Neuronal stem cell (in vitro differentiated cells): ENCODE data around the gene NEDD1.
A peak's percentile ranks its signal among the peaks of the same experiment; 100 is the strongest.

ENCODE experiments used
- DNase-seq: peaks from one replicate; pipeline ENCODE4 v3.0.0-alpha.2; 2013; ENCODE audit warnings: low spot score
- H2AFZ ChIP-seq: one replicate; pipeline ENCODE4 v1.6.1; 2013; ENCODE audit warnings: mild to moderate bottlenecking, low read length, inconsistent platforms
- H2AK5ac ChIP-seq: 2 replicates; pipeline ENCODE4 v1.6.1; 2013; ENCODE audit warnings: low read depth, mild to moderate bottlenecking, inconsistent platforms, low read length, moderate library complexity, mixed read lengths
- H2BK120ac ChIP-seq: 2 replicates; pipeline ENCODE4 v1.6.1; 2013; ENCODE audit warnings: low read depth, mild to moderate bottlenecking, inconsistent platforms, low read length, moderate library complexity, mixed read lengths
- H2BK12ac ChIP-seq: one replicate; pipeline ENCODE4 v1.6.1; 2013; ENCODE audit warnings: low read length, inconsistent platforms
- H2BK15ac ChIP-seq: 2 replicates; pipeline ENCODE4 v1.6.1; 2013; ENCODE audit warnings: mild to moderate bottlenecking, low read length, inconsistent platforms, mixed read lengths
- H2BK5ac ChIP-seq: one replicate; pipeline ENCODE4 v1.6.1; 2013; ENCODE audit warnings: inconsistent platforms, mild to moderate bottlenecking, low read length, moderate library complexity
- H3K14ac ChIP-seq: one replicate; pipeline ENCODE4 v1.6.1; 2013; ENCODE audit warnings: low read length, inconsistent platforms
- H3K18ac ChIP-seq: 2 replicates; pipeline ENCODE4 v1.6.1; 2013; ENCODE audit warnings: low read length, inconsistent platforms
- H3K23ac ChIP-seq: 2 replicates; pipeline ENCODE4 v1.6.1; 2013; ENCODE audit warnings: low read depth, mild to moderate bottlenecking, mixed read lengths, low read length, inconsistent platforms; ENCODE audit not compliant: poor library complexity
- H3K27ac ChIP-seq: replicated peaks from 3 replicates; pipeline ENCODE4 v1.5.1; 2013; ENCODE audit warnings: low read length, inconsistent platforms
- H3K27me3 ChIP-seq, 3 experiments: 2 replicates each; pipeline ENCODE4 v1.6.1; 2013; ENCODE audit warnings: low read length in 3 of 3, mild to moderate bottlenecking in 2 of 3, inconsistent platforms in 1 of 3, low read depth in 1 of 3, mixed read lengths in 1 of 3, moderate library complexity in 1 of 3; ENCODE audit not compliant: control insufficient read depth in 3 of 3, insufficient read depth in 3 of 3
- H3K36me3 ChIP-seq, 2 donors: replicated peaks in 1 of 2; 2 replicates each; pipeline ENCODE4 v1.6.1; 2013; ENCODE audit warnings: low read length in 2 of 2; ENCODE audit not compliant: control insufficient read depth in 2 of 2, insufficient read depth in 2 of 2
- H3K4ac ChIP-seq: 2 replicates; pipeline ENCODE4 v1.6.1; 2013; ENCODE audit warnings: inconsistent platforms, mild to moderate bottlenecking, low read length, moderate library complexity
- H3K4me1 ChIP-seq, 2 donors: 1 replicate in 1 of 2; 2 replicates in 1 of 2; pipeline ENCODE4 v1.6.1; 2013; ENCODE audit warnings: low read length in 2 of 2, low read depth in 1 of 2; ENCODE audit not compliant: control insufficient read depth in 2 of 2, insufficient read depth in 1 of 2
- H3K4me2 ChIP-seq: one replicate; pipeline ENCODE4 v1.6.1; 2013; ENCODE audit warnings: mild to moderate bottlenecking, low read length, inconsistent platforms; ENCODE audit not compliant: insufficient read depth, poor library complexity, severe bottlenecking
- H3K4me3 ChIP-seq, 2 donors: 2 replicates each; pipeline ENCODE4 v1.5.1; 2013; ENCODE audit warnings: low read length in 2 of 2, mild to moderate bottlenecking in 2 of 2, inconsistent platforms in 1 of 2, moderate library complexity in 1 of 2
- H3K79me1 ChIP-seq: one replicate; pipeline ENCODE4 v1.6.1; 2013; ENCODE audit warnings: low read depth, mild to moderate bottlenecking, inconsistent platforms, low read length, moderate library complexity
- H3K9ac ChIP-seq: one replicate; pipeline ENCODE4 v1.6.1; 2013; ENCODE audit warnings: mild to moderate bottlenecking, low read depth, low read length, inconsistent platforms; ENCODE audit not compliant: poor library complexity
- H3K9me3 ChIP-seq, 2 donors: replicated peaks in 1 of 2; 2 replicates each; pipeline versions ENCODE3 to v1.6.1; 2013; ENCODE audit warnings: low read length in 2 of 2, mild to moderate bottlenecking in 2 of 2, inconsistent platforms in 1 of 2, low read depth in 1 of 2, mixed read lengths in 1 of 2, moderate library complexity in 1 of 2; ENCODE audit not compliant: control insufficient read depth in 2 of 2, insufficient read depth in 1 of 2
- H4K8ac ChIP-seq: one replicate; pipeline ENCODE4 v1.6.1; 2013; ENCODE audit warnings: low read depth, mild to moderate bottlenecking, inconsistent platforms, low read length, moderate library complexity
- H4K91ac ChIP-seq: one replicate; pipeline ENCODE4 v1.6.1; 2013; ENCODE audit warnings: low read length, low read depth, mild to moderate bottlenecking, inconsistent platforms; ENCODE audit not compliant: poor library complexity
- WGBS, 2 donors: extraction: QIAGEN DNeasy Blood & Tissue Kit; methylation state at CpG; one replicate each; pipeline ENCODE4 v1.1.7; 2013; ENCODE audit warnings: missing lambda C conversion rate in 2 of 2, mixed read lengths in 1 of 2; ENCODE audit not compliant: insufficient read length in 2 of 2, insufficient replicate concordance in 1 of 2; ENCODE audit errors: extremely low coverage in 2 of 2; 5-methylcytosine and 5-hydroxymethylcytosine counted together

The NEDD1 gene

GRCh38 chr12:96897421-96897820 is 9.6 kb upstream of the NEDD1 start:
- H2BK12ac ChIP-seq, result no peak overlapping the region
- no peak for DNase-seq
- H3K4me2 ChIP-seq, result no peak overlapping the region
- no peaks in the 10 kb centered on the region for H3K36me3 ChIP-seq
- no peaks in the 10 kb centered on the region for H3K27me3 ChIP-seq
- WGBS, 2 donors, result no CpG with 5 or more reads among the region's 3 CpGs
- H2BK5ac ChIP-seq, result no peak overlapping the region
- no peak overlapping the region for H4K8ac ChIP-seq
- no peak overlapping the region for H3K4me3 ChIP-seq
- no peak overlapping the region for H2BK120ac ChIP-seq
- H3K23ac ChIP-seq, result no peak overlapping the region
- no peak overlapping the region for H3K4ac ChIP-seq
- no peak overlapping the region for H2BK15ac ChIP-seq
- no peaks in the 10 kb centered on the region for H3K4me1 ChIP-seq
- H2AK5ac ChIP-seq, result peak overlapping the region; percentile 52
- H3K9me3 ChIP-seq, result no peaks in the 10 kb centered on the region
- no peak overlapping the region for H4K91ac ChIP-seq
- H3K79me1 ChIP-seq, result no peaks in the 10 kb centered on the region
- H3K18ac ChIP-seq, result no peak overlapping the region
- H2AFZ ChIP-seq, result no peak overlapping the region
- H3K27ac ChIP-seq, result no peak overlapping the region
- no peak overlapping the region for H3K14ac ChIP-seq
- H3K9ac ChIP-seq, result no peak overlapping the region

- Histone ChIP-seq H3K18ac (no peak overlapping the region), H4K8ac (no peak overlapping the region)
These were observed 5.9 kb upstream of the NEDD1 start for GRCh38 chr12:96901175-96901574.

GRCh38 chr12:96902076-96902475 is 5.0 kb upstream of the NEDD1 start:
- Histone ChIP-seq H3K4ac (no peak overlapping the region), H2BK5ac (no peak overlapping the region), H3K4me1 (peaks cover 1 to 3% of the 10 kb centered on the region in 2 donors), H2BK15ac (no peak overlapping the region), H3K27me3 (no peaks in the 10 kb centered on the region), H2AK5ac (no peak overlapping the region), H3K4me3 (no peak overlapping the region), H2BK120ac (no peak overlapping the region), H4K91ac (no peak overlapping the region), H3K9me3 (peaks cover 0 to 2% of the 10 kb centered on the region in 2 donors), H3K14ac (no peak overlapping the region), H2BK12ac (no peak overlapping the region), H3K4me2 (no peak overlapping the region), H3K23ac (no peak overlapping the region), H3K18ac (no peak overlapping the region), H3K9ac (no peak overlapping the region), H2AFZ (no peak overlapping the region), H4K8ac (no peak overlapping the region), H3K79me1 (no peaks in the 10 kb centered on the region), H3K36me3 (no peaks in the 10 kb centered on the region), H3K27ac (no peak overlapping the region)
- no peak for DNase-seq
- WGBS, 2 donors, result no CpG with 5 or more reads among the region's 4 CpGs

More at GRCh38 chr12:96901175-96901574, 5.9 kb upstream of the NEDD1 start:
- no peak overlapping the region for H2BK120ac ChIP-seq
- no peak overlapping the region for H2BK5ac ChIP-seq
- no peak overlapping the region for H2BK15ac ChIP-seq
- H3K14ac ChIP-seq, result no peak overlapping the region
- no peak overlapping the region for H2AK5ac ChIP-seq
- H3K27me3 ChIP-seq, result no peaks in the 10 kb centered on the region
- DNase-seq, result no peak
- no peak overlapping the region for H4K91ac ChIP-seq
- no peak overlapping the region for H3K27ac ChIP-seq
- no peaks in the 10 kb centered on the region for H3K36me3 ChIP-seq
- H2BK12ac ChIP-seq, result no peak overlapping the region
- H3K23ac ChIP-seq, result no peak overlapping the region
- no peak overlapping the region for H3K4me2 ChIP-seq
- no peak overlapping the region for H3K4me3 ChIP-seq
- H3K4ac ChIP-seq, result no peak overlapping the region
- no peak overlapping the region for H2AFZ ChIP-seq
- H3K9ac ChIP-seq, result no peak overlapping the region
- no peaks in the 10 kb centered on the region for H3K79me1 ChIP-seq
- no peaks in the 10 kb centered on the region for H3K4me1 ChIP-seq
- no peaks in the 10 kb centered on the region for H3K9me3 ChIP-seq

- H3K36me3 ChIP-seq, result peaks cover 0 to 17% of the 10 kb centered on the region in 2 donors
- H2BK120ac ChIP-seq, result no peak overlapping the region
- peak overlapping the region; percentile 56 to 81 for H3K4me3 ChIP-seq
- peaks cover 3% of the 10 kb centered on the region for H3K79me1 ChIP-seq
- DNase-seq, result no peak
- H3K27me3 ChIP-seq, result no peaks in the 10 kb centered on the region
- H4K8ac ChIP-seq, result no peak overlapping the region
- H2BK12ac ChIP-seq, result no peak overlapping the region
- H3K4me1 ChIP-seq, result peaks cover 10 to 15% of the 10 kb centered on the region in 2 donors
- H3K9ac ChIP-seq, result no peak overlapping the region
- no peak overlapping the region for H2AK5ac ChIP-seq
- no peak overlapping the region for H3K18ac ChIP-seq
- no CpG with 5 or more reads among the region's 9 CpGs for WGBS, 2 donors
- H3K23ac ChIP-seq, result no peak overlapping the region
- H2AFZ ChIP-seq, result peak overlapping the region; percentile 99
- no peak overlapping the region for H2BK5ac ChIP-seq
- H4K91ac ChIP-seq, result no peak overlapping the region
- no peak overlapping the region for H3K4ac ChIP-seq
- H3K14ac ChIP-seq, result no peak overlapping the region
- H2BK15ac ChIP-seq, result no peak overlapping the region
- H3K27ac ChIP-seq, result no peak overlapping the region
- H3K4me2 ChIP-seq, result peak overlapping the region; percentile 59
- peaks cover 0 to 2% of the 10 kb centered on the region in 2 donors for H3K9me3 ChIP-seq
These were observed 584 bp upstream of the NEDD1 start for GRCh38 chr12:96906498-96906848.
